IMR-90 (cell line): ENCODE data around the gene RCAN2. TPM values are rescaled to one million over a fixed set of nuclear protein-coding genes. Genes with fewer than 3 reads are reported as not detected.

Experiments used
- ATAC-seq: fragments of 200-7000 bp; cut with Tn5 transposase; 2 replicates; pipeline ENCODE4 v1.9.1; 2020; ENCODE audit warnings: low read depth, mild to moderate bottlenecking, moderate library complexity
- BruUV-seq: library from RNA; stranded (reverse); fragments of 400-500 nt; replicated peaks from 2 replicates; lab custom pipeline; 2021; lab: Mats Ljungman, UMichigan
- CTCF ChIA-PET: fragments of 300-600 bp; formaldehyde crosslinking; extraction: SDS; loops from one replicate; lab custom pipeline; 2021; ENCODE audit warnings: antibody characterized with exemption; lab: Yijun Ruan, JAX
- POLR2A ChIA-PET: fragments of 300-600 bp; sonication (Branson Sonifier 250); formaldehyde crosslinking; loops from one replicate; lab custom pipeline; 2022; ENCODE audit warnings: antibody characterized with exemption; ENCODE audit not compliant: unreplicated experiment; lab: Charles Lee
- DNase-seq: peaks from one replicate; pipeline ENCODE4 v3.0.0; 2013
- H2AFZ ChIP-seq: replicated peaks from 2 replicates; pipeline ENCODE3; 2013; ENCODE audit warnings: low read length, mild to moderate bottlenecking; ENCODE audit not compliant: poor library complexity
- H2AK5ac ChIP-seq: 2 replicates; pipeline ENCODE4 v1.6.1; 2013; ENCODE audit warnings: low read depth, low read length, inconsistent platforms
- H2AK9ac ChIP-seq: replicated peaks from 2 replicates; pipeline ENCODE3; 2013; ENCODE audit warnings: mild to moderate bottlenecking, low read depth, low read length, moderate library complexity; ENCODE audit not compliant: poor library complexity
- H2BK120ac ChIP-seq: 2 replicates; pipeline ENCODE4 v1.6.1; 2013; ENCODE audit warnings: low read depth, low read length, inconsistent platforms
- H2BK15ac ChIP-seq: 3 replicates; pipeline ENCODE4 v1.6.1; 2013; ENCODE audit warnings: low read depth, low read length, inconsistent platforms
- H2BK20ac ChIP-seq: 2 replicates; pipeline ENCODE4 v1.6.1; 2013; ENCODE audit warnings: low read depth, mild to moderate bottlenecking, inconsistent platforms, low read length, moderate library complexity
- H2BK5ac ChIP-seq: 2 replicates; pipeline ENCODE4 v1.6.1; 2013; ENCODE audit warnings: mild to moderate bottlenecking, low read depth, low read length, inconsistent platforms; ENCODE audit not compliant: poor library complexity, severe bottlenecking
- H3K14ac ChIP-seq: replicated peaks from 2 replicates; pipeline ENCODE4 v1.6.1; 2013; ENCODE audit warnings: low read depth, low read length, inconsistent platforms
- H3K18ac ChIP-seq: 2 replicates; pipeline ENCODE4 v1.6.1; 2013; ENCODE audit warnings: low read depth, low read length, control low read depth
- H3K23ac ChIP-seq: 2 replicates; pipeline ENCODE4 v1.6.1; 2013; ENCODE audit warnings: low read depth, low read length, inconsistent platforms
- H3K27ac ChIP-seq: 2 replicates; pipeline ENCODE4 v1.5.1; 2013; ENCODE audit warnings: mild to moderate bottlenecking, control low read depth, low read length; ENCODE audit not compliant: insufficient read depth
- H3K27me3 ChIP-seq: 2 replicates; pipeline ENCODE4 v1.6.1; 2013; ENCODE audit warnings: low read length; ENCODE audit not compliant: control insufficient read depth, insufficient read depth
- H3K36me3 ChIP-seq: 2 replicates; pipeline ENCODE4 v1.6.1; 2013; ENCODE audit warnings: low read length, mixed read lengths; ENCODE audit not compliant: control insufficient read depth, insufficient read depth
- H3K4ac ChIP-seq: 2 replicates; pipeline ENCODE4 v1.6.1; 2013; ENCODE audit warnings: low read depth, low read length, inconsistent platforms
- H3K4me1 ChIP-seq: 2 replicates; pipeline ENCODE4 v1.6.1; 2013; ENCODE audit warnings: low read length, mixed read lengths; ENCODE audit not compliant: control insufficient read depth, insufficient read depth
- H3K4me2 ChIP-seq: 2 replicates; pipeline ENCODE4 v1.6.1; 2013; ENCODE audit warnings: low read depth, mild to moderate bottlenecking, control low read depth, low read length, moderate library complexity
- H3K4me3 ChIP-seq: 2 replicates; pipeline ENCODE4 v1.5.1; 2013; ENCODE audit warnings: low read depth, mild to moderate bottlenecking, control low read depth, low read length, moderate library complexity; ENCODE audit not compliant: insufficient read depth
- H3K56ac ChIP-seq: 2 replicates; pipeline ENCODE4 v1.6.1; 2013; ENCODE audit warnings: low read length, inconsistent platforms; ENCODE audit not compliant: insufficient read depth; ENCODE audit errors: extremely low read depth
- H3K79me1 ChIP-seq, 2 experiments: 2 replicates each; pipeline ENCODE4 v1.6.1; 2013; ENCODE audit warnings: low read length in 2 of 2, inconsistent platforms in 1 of 2, low read depth in 1 of 2
- H3K9ac ChIP-seq: 2 replicates; pipeline ENCODE4 v1.6.1; 2013; ENCODE audit warnings: low read depth, low read length, control low read depth
- H3K9me1 ChIP-seq: 2 replicates; pipeline ENCODE4 v1.6.1; 2013; ENCODE audit warnings: low read length, inconsistent platforms; ENCODE audit not compliant: insufficient read depth
- H3K9me3 ChIP-seq: 2 replicates; pipeline ENCODE4 v1.6.1; 2013; ENCODE audit warnings: low read length; ENCODE audit not compliant: control insufficient read depth, insufficient read depth
- H4K20me1 ChIP-seq: 2 replicates; pipeline ENCODE4 v1.6.1; 2013; ENCODE audit warnings: low read length, inconsistent platforms; ENCODE audit not compliant: insufficient read depth
- H4K5ac ChIP-seq: 2 replicates; pipeline ENCODE4 v1.6.1; 2013; ENCODE audit warnings: mild to moderate bottlenecking, low read depth, low read length, control low read depth
- H4K8ac ChIP-seq, 2 experiments: 2 replicates each; pipeline ENCODE4 v1.6.1; 2013; ENCODE audit warnings: low read depth in 2 of 2, low read length in 2 of 2, control low read depth in 1 of 2, inconsistent platforms in 1 of 2
- H4K91ac ChIP-seq: 2 replicates; pipeline ENCODE4 v1.6.1; 2013; ENCODE audit warnings: low read depth, low read length, inconsistent platforms; ENCODE audit not compliant: insufficient read depth
- CEBPB ChIP-seq: IDR thresholded peaks from 2 replicates; pipeline ENCODE4 v1.6.1; 2012; ENCODE audit warnings: low read depth, low read length, improper control_type of control experiment
- MAFK ChIP-seq: IDR thresholded peaks from 2 replicates; pipeline ENCODE4 v1.6.1; 2012; ENCODE audit warnings: low read depth, low read length, improper control_type of control experiment
- RAD21 ChIP-seq: IDR thresholded peaks from 2 replicates; pipeline ENCODE4 v1.6.1; 2012; ENCODE audit warnings: low read length, improper control_type of control experiment
- RFX5 ChIP-seq: IDR thresholded peaks from 2 replicates; pipeline ENCODE4 v1.8.0; 2012; ENCODE audit warnings: low read depth, mild to moderate bottlenecking, low read length, moderate library complexity
- SMC3 ChIP-seq: fragments of 150-350 bp; IDR thresholded peaks from 2 replicates; pipeline ENCODE4 v1.6.1; 2016; ENCODE audit warnings: low read depth, mild to moderate bottlenecking, antibody characterized with exemption, low read length, moderate library complexity
- USF2 ChIP-seq: fragments of 150-350 bp; IDR thresholded peaks from 2 replicates; pipeline ENCODE4 v1.6.1; 2017; ENCODE audit warnings: mild to moderate bottlenecking, antibody characterized with exemption, low read length, low read depth
- dilution Hi-C: fragments of 300-500 bp; cut with HindIII; formaldehyde crosslinking; loops from one replicate; pipeline ENCODE4 v1.14.3; 2018; ENCODE audit warnings: low sequenced_read_pairs; ENCODE audit not compliant: unreplicated experiment
- in situ Hi-C: fragments of 300-500 bp; cut with MboI; formaldehyde crosslinking; loops from 3 replicates; pipeline ENCODE4 v1.14.3; 2019; ENCODE audit warnings: low sequenced_read_pairs, inconsistent platforms, mixed read lengths
- intact Hi-C: fragments of 100-400 bp; cut with micrococcal nuclease; formaldehyde crosslinking; loops from 2 replicates; pipeline ENCODE4 v1.10.0; 2022
- polyA plus RNA-seq, 3 experiments: library from polyadenylated mRNA; depleted of rRNA; stranded (reverse); fragments of >200 nt; gene quantifications; 2 replicates each; pipeline ENCODE4 v1.2.3, GENCODE V29; 2012; ENCODE audit warnings: low replicate concordance in 1 of 3
- total RNA-seq: library from RNA; depleted of rRNA; stranded (reverse); fragments of >200 nt; gene quantifications from 2 replicates; pipeline ENCODE4 v1.2.3, GENCODE V29; 2012

Gene RCAN2
- total and polyA plus RNA-seq, 2 of the 4 experiments (the other 2 are of a cell fraction): 1.3 to 1.8 TPM

- DNase-seq (no peak), ATAC-seq (no peak)
- H2BK5ac ChIP-seq: no peak overlapping the region
- no peak for TF ChIP-seq SMC3
- TF ChIP-seq USF2: no peak
- TF ChIP-seq CEBPB: no peak
- no peak for TF ChIP-seq MAFK
- no peak for TF ChIP-seq RFX5
- no peak for TF ChIP-seq RAD21
- no peak overlapping the region for H3K27ac ChIP-seq
- ChIA-PET CTCF (no interaction called here), POLR2A (no interaction called here)
- H2AK5ac ChIP-seq: no peak overlapping the region
- dilution Hi-C loops: no loop called here
- H4K5ac ChIP-seq: no peak overlapping the region
- H3K4me1 ChIP-seq: no peaks in the 10 kb centered on the region
- no peak overlapping the region for H3K4ac ChIP-seq
- no peak overlapping the region for H2BK15ac ChIP-seq
- H2BK20ac ChIP-seq: no peak overlapping the region
- no peaks in the 10 kb centered on the region for H3K36me3 ChIP-seq
- no peaks in the 10 kb centered on the region for H3K9me3 ChIP-seq
- intact Hi-C loops: no loop called here
- H4K8ac ChIP-seq: no peak overlapping the region
- no peak overlapping the region for H3K18ac ChIP-seq
- no peaks in the 10 kb centered on the region for H3K79me1 ChIP-seq
- no peak overlapping the region for H3K23ac ChIP-seq
- H3K56ac ChIP-seq: no peak overlapping the region
- H3K9ac ChIP-seq: no peak overlapping the region
- H3K14ac ChIP-seq: no peak overlapping the region
- H3K4me2 ChIP-seq: no peak overlapping the region
- H3K9me1 ChIP-seq: no peaks in the 10 kb centered on the region
- no peak overlapping the region for H2BK120ac ChIP-seq
- no peaks in the 10 kb centered on the region for H4K20me1 ChIP-seq
- H3K27me3 ChIP-seq: no peaks in the 10 kb centered on the region
- BruUV-seq: no TSS peak
- no peak overlapping the region for H4K91ac ChIP-seq
- no peak overlapping the region for H2AFZ ChIP-seq
- H2AK9ac ChIP-seq: no peak overlapping the region
- no peak overlapping the region for H3K4me3 ChIP-seq
- in situ Hi-C loops: no loop called here
Observed at GRCh38 chr6:46279874-46280273, 211.4 kb downstream of the RCAN2 start.
